Brain microvascular endothelial cell (primary cell): ENCODE results near the gene ADARB1.

Experiments
- DNase-seq: peaks from one replicate; pipeline ENCODE4 v3.0.0-alpha.2; 2020
- H3K27ac ChIP-seq: fragments of 250-450 bp; sonication (Bioruptor Pico); 2 replicates; pipeline ENCODE4 v1.5.1; 2020; ENCODE audit warnings: mild to moderate bottlenecking, moderate library complexity
- H3K27me3 ChIP-seq: fragments of 250-450 bp; sonication (Bioruptor Pico); replicated peaks from 2 replicates; pipeline ENCODE4 v1.5.1; 2020; ENCODE audit warnings: mild to moderate bottlenecking
- H3K36me3 ChIP-seq: fragments of 250-450 bp; sonication (Bioruptor Pico); replicated peaks from 2 replicates; pipeline ENCODE4 v1.5.1; 2020; ENCODE audit warnings: mild to moderate bottlenecking
- H3K4me3 ChIP-seq: 2 replicates; pipeline ENCODE4 v1.5.1; 2011; ENCODE audit warnings: low read depth, mild to moderate bottlenecking, control low read depth, low read length, moderate library complexity
- in situ Hi-C: cut with HindIII; loops from 2 replicates; pipeline ENCODE4 v1.10.0; 2017; ENCODE audit warnings: low sequenced_read_pairs, low pct_ligation_motif_present
- TF ChIP-seq, protein P1 (sequence below): IDR thresholded peaks from 2 replicates; pipeline ENCODE4 v1.5.1; 2011; ENCODE audit warnings: low read depth, mild to moderate bottlenecking, moderate library complexity, low read length, control low read depth, inconsistent platforms; ENCODE audit errors: missing control alignments

The ADARB1 gene

DNA sequence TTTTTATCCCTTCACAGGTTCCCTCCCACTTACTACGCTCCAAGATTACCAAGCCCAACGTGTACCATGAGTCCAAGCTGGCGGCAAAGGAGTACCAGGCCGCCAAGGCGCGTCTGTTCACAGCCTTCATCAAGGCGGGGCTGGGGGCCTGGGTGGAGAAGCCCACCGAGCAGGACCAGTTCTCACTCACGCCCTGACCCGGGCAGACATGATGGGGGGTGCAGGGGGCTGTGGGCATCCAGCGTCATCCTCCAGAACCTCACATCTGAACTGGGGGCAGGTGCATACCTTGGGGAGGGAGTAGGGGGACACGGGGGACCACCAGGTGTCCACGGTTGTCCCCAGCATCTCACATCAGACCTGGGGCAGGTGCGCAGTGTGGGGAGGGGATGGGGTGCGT is 147.6 kb downstream of the ADARB1 start:
- in situ Hi-C loops, result no loop called here
- H3K27me3 ChIP-seq, result no peaks in the 10 kb centered on the region
- H3K4me3 ChIP-seq, result no peak overlapping the region
- DNase-seq, result no peak
- no peak overlapping the region for H3K27ac ChIP-seq
- peaks cover 26% of the 10 kb centered on the region for H3K36me3 ChIP-seq
- TF ChIP-seq, protein P1, sequence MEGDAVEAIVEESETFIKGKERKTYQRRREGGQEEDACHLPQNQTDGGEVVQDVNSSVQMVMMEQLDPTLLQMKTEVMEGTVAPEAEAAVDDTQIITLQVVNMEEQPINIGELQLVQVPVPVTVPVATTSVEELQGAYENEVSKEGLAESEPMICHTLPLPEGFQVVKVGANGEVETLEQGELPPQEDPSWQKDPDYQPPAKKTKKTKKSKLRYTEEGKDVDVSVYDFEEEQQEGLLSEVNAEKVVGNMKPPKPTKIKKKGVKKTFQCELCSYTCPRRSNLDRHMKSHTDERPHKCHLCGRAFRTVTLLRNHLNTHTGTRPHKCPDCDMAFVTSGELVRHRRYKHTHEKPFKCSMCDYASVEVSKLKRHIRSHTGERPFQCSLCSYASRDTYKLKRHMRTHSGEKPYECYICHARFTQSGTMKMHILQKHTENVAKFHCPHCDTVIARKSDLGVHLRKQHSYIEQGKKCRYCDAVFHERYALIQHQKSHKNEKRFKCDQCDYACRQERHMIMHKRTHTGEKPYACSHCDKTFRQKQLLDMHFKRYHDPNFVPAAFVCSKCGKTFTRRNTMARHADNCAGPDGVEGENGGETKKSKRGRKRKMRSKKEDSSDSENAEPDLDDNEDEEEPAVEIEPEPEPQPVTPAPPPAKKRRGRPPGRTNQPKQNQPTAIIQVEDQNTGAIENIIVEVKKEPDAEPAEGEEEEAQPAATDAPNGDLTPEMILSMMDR, result no peak

DNA sequence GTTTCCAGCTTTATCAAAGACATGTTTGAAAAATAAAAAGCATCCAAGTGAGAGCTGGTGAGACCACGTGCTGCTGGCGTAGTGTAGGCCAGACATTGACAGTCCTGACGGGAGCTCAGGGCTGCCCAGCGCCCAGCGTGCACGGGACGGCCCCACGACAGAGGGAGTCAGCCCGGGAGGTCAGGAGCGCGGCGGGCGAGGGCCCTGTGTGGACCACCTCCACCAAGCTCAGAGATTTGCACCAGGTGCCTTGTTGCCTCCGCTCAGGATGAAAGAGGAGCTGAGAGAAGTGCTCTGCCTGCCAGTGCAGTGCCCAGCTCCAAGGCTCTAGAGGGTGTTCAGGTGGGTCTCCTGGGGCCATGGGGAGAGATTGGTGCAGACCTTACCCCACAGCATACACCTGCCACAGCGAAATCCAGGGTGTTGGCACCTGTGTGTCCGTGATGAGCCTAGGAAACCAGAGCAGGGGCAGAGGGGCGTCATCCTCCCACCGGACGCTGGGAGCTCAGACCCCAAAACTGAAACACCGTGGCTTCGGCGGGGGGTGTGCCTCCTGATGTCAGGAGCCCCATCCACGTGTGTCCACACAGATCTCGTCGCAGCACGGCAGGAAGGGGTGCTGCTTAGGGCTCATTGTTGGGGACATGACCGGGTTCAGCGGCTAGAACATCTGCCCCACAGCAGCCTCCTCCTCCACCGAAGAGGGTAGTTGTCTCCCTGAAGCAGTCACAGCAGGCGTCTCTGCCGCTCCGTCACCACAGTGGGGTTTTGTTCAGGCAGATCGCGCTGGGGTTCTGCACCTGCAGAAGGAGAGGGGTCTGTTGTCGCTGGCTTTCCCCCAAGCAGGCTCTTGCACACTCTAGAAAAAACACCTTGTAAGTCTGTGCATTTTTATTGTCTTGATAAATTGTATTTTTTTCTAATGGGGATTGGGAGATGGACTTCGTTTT is 149.1 kb downstream of the ADARB1 start:
- DNase-seq, result no peak
- Histone ChIP-seq H3K27me3 (no peaks in the 10 kb centered on the region), H3K36me3 (peaks cover 26% of the 10 kb centered on the region), H3K27ac (no peak overlapping the region), H3K4me3 (no peak overlapping the region)
- in situ Hi-C loops, result no loop called here
- TF ChIP-seq, protein P1, result no peak

DNA sequence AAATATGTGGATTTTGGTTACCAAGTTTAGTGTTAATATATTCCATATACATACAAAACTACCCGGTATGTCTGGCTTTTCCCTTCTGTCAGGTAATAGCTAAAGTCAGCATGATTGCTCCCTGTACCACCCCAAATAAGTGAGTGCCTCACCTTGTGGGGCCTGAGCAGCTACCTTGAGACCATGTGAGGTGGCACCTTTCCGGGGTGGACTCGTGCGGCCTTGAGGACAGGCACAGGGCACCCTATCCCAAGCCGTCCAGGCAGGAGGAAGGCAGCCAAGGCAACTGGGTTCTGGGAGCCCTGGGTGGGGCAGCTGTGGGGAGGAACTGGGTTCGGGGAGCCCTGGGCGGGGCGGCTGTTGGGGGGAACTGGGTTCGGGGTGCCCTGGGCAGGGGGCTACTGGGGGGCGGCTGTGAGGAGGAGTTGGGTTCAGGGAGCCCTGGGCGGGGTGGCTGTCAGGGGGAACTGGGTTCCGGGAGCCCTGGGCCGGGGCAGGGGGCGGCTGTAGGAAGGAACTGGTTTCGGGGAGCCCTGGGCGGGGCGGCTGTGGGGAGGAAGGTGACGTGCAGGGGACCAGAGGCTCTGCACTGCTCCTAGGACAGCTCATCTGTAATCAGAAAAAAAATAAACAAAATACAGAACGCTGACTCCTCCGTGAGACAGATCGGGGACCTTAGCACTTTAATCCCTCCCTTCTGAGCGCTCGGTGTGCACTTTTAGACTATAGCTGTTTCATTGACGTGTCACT is 150.0 kb downstream of the ADARB1 start:
- peak; percentile 5 for DNase-seq
- TF ChIP-seq, protein P1, result no peak
- no peak overlapping the region for H3K4me3 ChIP-seq
- H3K27ac ChIP-seq, result no peak overlapping the region
- in situ Hi-C loops, result no loop called here
- H3K27me3 ChIP-seq, result no peaks in the 10 kb centered on the region
- H3K36me3 ChIP-seq, result peaks cover 26% of the 10 kb centered on the region

DNA sequence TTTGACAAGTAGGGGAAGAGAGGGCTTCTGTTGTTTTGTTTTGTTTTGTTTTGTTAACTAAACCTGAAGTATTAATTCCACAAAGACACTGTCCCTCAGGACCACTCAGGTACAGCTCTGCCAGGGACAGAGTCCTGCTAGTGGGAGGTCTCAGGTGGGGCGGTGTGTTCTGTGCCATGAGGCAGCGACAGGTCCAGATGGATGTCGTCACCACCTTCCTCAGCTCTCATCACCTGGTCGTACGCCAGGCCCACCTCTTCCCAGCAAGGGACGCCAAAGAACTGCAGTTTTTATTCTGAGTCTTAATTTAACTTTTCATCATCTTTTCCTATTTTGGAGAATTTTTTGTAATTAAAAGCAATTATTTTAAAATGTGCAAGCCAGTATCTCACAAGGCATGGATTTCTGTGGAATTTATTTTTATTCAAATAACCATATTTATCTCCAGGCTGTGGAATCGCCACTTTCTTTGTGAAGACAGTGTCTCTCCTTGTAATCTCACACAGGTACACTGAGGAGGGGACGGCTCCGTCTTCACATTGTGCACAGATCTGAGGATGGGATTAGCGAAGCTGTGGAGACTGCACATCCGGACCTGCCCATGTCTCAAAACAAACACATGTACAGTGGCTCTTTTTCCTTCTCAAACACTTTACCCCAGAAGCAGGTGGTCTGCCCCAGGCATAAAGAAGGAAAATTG is 150.8 kb downstream of the ADARB1 start:
- Histone ChIP-seq H3K4me3 (no peak overlapping the region), H3K27ac (no peak overlapping the region), H3K27me3 (no peaks in the 10 kb centered on the region), H3K36me3 (peaks cover 26% of the 10 kb centered on the region)
- in situ Hi-C loops, result no loop called here
- no peak for DNase-seq
- TF ChIP-seq, protein P1, result no peak

DNA sequence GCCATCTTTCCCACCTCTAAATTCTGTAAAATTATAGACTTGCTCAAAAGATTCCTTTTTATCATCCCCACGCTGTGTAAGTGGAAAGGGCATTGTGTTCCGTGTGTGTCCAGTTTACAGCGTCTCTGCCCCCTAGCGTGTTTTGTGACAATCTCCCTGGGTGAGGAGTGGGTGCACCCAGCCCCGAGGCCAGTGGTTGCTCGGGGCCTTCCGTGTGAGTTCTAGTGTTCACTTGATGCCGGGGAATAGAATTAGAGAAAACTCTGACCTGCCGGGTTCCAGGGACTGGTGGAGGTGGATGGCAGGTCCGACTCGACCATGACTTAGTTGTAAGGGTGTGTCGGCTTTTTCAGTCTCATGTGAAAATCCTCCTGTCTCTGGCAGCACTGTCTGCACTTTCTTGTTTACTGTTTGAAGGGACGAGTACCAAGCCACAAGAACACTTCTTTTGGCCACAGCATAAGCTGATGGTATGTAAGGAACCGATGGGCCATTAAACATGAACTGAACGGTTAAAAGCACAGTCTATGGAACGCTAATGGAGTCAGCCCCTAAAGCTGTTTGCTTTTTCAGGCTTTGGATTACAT is 151.5 kb downstream of the ADARB1 start:
- TF ChIP-seq, protein P1, result no peak
- Histone ChIP-seq H3K4me3 (no peak overlapping the region), H3K27me3 (no peaks in the 10 kb centered on the region), H3K27ac (no peak overlapping the region), H3K36me3 (peaks cover 19% of the 10 kb centered on the region)
- in situ Hi-C loops, result no loop called here
- DNase-seq, result no peak
